SK-N-SH (cell line): ENCODE measurements around the gene ZFYVE27. TPM values are rescaled to one million over a fixed set of nuclear protein-coding genes. Genes with fewer than 3 reads are reported as not detected.

ENCODE experiments used
- CTCF ChIA-PET: fragments of 300-600, 350-600 bp; formaldehyde crosslinking; extraction: SDS; loops from one replicate; lab custom pipeline; 2021; lab: Yijun Ruan, JAX
- POLR2A ChIA-PET: fragments of 350-600 bp; sonication (Branson Sonifier 250); formaldehyde crosslinking; extraction: SDS; loops from one replicate; lab custom pipeline; 2020; ENCODE audit warnings: antibody characterized with exemption, inconsistent platforms; lab: Yijun Ruan, JAX
- DNase-seq: peaks from one replicate; pipeline ENCODE4 v3.0.0; 2012
- H2AFZ ChIP-seq: fragments of 200-600 bp; sonication (generic); 2 replicates; pipeline ENCODE4 v1.8.1; 2016; ENCODE audit warnings: antibody characterized with exemption, mild to moderate bottlenecking, low read depth
- H3F3A ChIP-seq: fragments of 200-600 bp; sonication (generic); replicated peaks from 2 replicates; pipeline ENCODE3; 2016; ENCODE audit warnings: antibody characterized with exemption, mild to moderate bottlenecking; ENCODE audit not compliant: insufficient read depth
- H3K27ac ChIP-seq, 2 experiments: fragments of 200-500 bp in 1 of 2; fragments of 200-600 bp in 1 of 2; sonication (Bioruptor generic) in 1 of 2; sonication (generic), shearing (Covaris generic) in 1 of 2; 2 replicates each; pipeline versions ENCODE4 v1.5.1 to v1.6.1; 2014 to 2016; ENCODE audit warnings: low read depth in 2 of 2, inconsistent platforms in 1 of 2, low read length in 1 of 2, mild to moderate bottlenecking in 1 of 2, mixed read lengths in 1 of 2
- H3K27me3 ChIP-seq: fragments of 200-600 bp; sonication (generic), shearing (Covaris generic); 2 replicates; pipeline ENCODE4 v1.6.1; 2016; ENCODE audit warnings: mixed run types; ENCODE audit not compliant: insufficient read depth
- H3K36me3 ChIP-seq, 2 experiments: fragments of 200-500 bp in 1 of 2; fragments of 200-600 bp in 1 of 2; sonication (Bioruptor generic) in 1 of 2; sonication (generic) in 1 of 2; replicated peaks in 1 of 2; 2 replicates each; pipeline versions ENCODE3 to v1.5.1; 2014 to 2016; ENCODE audit warnings: low read length in 1 of 2, mild to moderate bottlenecking in 1 of 2; ENCODE audit not compliant: insufficient read depth in 2 of 2, control insufficient read depth in 1 of 2
- H3K4me1 ChIP-seq, 2 experiments: fragments of 200-500 bp in 1 of 2; fragments of 200-600 bp in 1 of 2; sonication (Bioruptor generic) in 1 of 2; sonication (generic), shearing (Covaris generic) in 1 of 2; 2 replicates each; pipeline versions ENCODE4 v1.5.1 to v1.6.1; 2014 to 2016; ENCODE audit warnings: low read depth in 1 of 2, low read length in 1 of 2, mixed run types in 1 of 2; ENCODE audit not compliant: insufficient read depth in 2 of 2, control insufficient read depth in 1 of 2
- H3K4me2 ChIP-seq: fragments of 200-600 bp; sonication (generic), shearing (Covaris generic); 2 replicates; pipeline ENCODE4 v1.6.1; 2017; ENCODE audit warnings: mixed run types
- H3K4me3 ChIP-seq, 2 experiments: fragments of 200-500 bp in 1 of 2; fragments of 200-600 bp in 1 of 2; sonication (Bioruptor generic) in 1 of 2; sonication (generic), shearing (Covaris generic) in 1 of 2; 2 replicates each; pipeline versions ENCODE4 v1.5.1 to v1.8.1; 2014 to 2016; ENCODE audit warnings: low read depth in 2 of 2, inconsistent platforms in 1 of 2, low read length in 1 of 2, mild to moderate bottlenecking in 1 of 2, mixed read lengths in 1 of 2, moderate library complexity in 1 of 2
- H3K79me2 ChIP-seq: fragments of 200-600 bp; sonication (generic); 2 replicates; pipeline ENCODE4 v1.8.1; 2017; ENCODE audit warnings: mild to moderate bottlenecking; ENCODE audit not compliant: insufficient read depth
- H3K9ac ChIP-seq: fragments of 200-600 bp; sonication (generic); 2 replicates; pipeline ENCODE4 v1.6.1; 2017; ENCODE audit warnings: mixed run types
- H3K9me2 ChIP-seq: fragments of 200-600 bp; sonication (generic); 2 replicates; pipeline ENCODE4 v1.6.1; 2017; ENCODE audit warnings: mixed run types
- H3K9me3 ChIP-seq: fragments of 200-600 bp; sonication (generic); 2 replicates; pipeline ENCODE4 v1.6.1; 2017; ENCODE audit warnings: mixed run types, mild to moderate bottlenecking, moderate library complexity
- H4K20me1 ChIP-seq: fragments of 200-600 bp; sonication (generic); 2 replicates; pipeline ENCODE4 v1.6.1; 2017; ENCODE audit warnings: mild to moderate bottlenecking, mixed run types; ENCODE audit not compliant: insufficient read depth
- CTCF ChIP-seq: fragments of 200-600 bp; sonication (generic); IDR thresholded peaks from 2 replicates; pipeline ENCODE4 v1.6.1; 2017; ENCODE audit warnings: antibody characterized with exemption, mild to moderate bottlenecking, moderate library complexity
- GATA2 ChIP-seq: sonication (generic); formaldehyde crosslinking; IDR thresholded peaks from 2 replicates; pipeline ENCODE4 v1.5.0; 2020; ENCODE audit warnings: mild to moderate bottlenecking, missing genetic modification reagents
- IRF3 ChIP-seq: fragments of 150-350 bp; IDR thresholded peaks from 2 replicates; pipeline ENCODE4 v1.6.1; 2016; ENCODE audit warnings: mild to moderate bottlenecking, low read depth, low read length
- MEF2A ChIP-seq: IDR thresholded peaks from 2 replicates; pipeline ENCODE4 v1.4.0; 2012; ENCODE audit warnings: low read depth, borderline replicate concordance
- MXI1 ChIP-seq: IDR thresholded peaks from 2 replicates; pipeline ENCODE4 v1.6.1; 2012; ENCODE audit warnings: mild to moderate bottlenecking, low read depth, low read length, improper control_type of control experiment
- POLR2AphosphoS5 ChIP-seq: IDR thresholded peaks from 2 replicates; pipeline ENCODE4 v1.6.1; 2012; ENCODE audit warnings: low read depth, low read length
- RAD21 ChIP-seq: IDR thresholded peaks from 2 replicates; pipeline ENCODE4 v1.6.1; 2012; ENCODE audit warnings: mild to moderate bottlenecking, low read length
- RFX5 ChIP-seq: IDR thresholded peaks from 2 replicates; pipeline ENCODE4 v1.6.1; 2012; ENCODE audit warnings: mild to moderate bottlenecking, improper control_type of control experiment, low read length
- SMC3 ChIP-seq: IDR thresholded peaks from 2 replicates; pipeline ENCODE4 v1.6.1; 2012; ENCODE audit warnings: low read depth, low read length, improper control_type of control experiment
- TCF12 ChIP-seq: IDR thresholded peaks from 2 replicates; pipeline ENCODE4 v1.4.0; 2012
- TEAD4 ChIP-seq: IDR thresholded peaks from 2 replicates; pipeline ENCODE4 v1.4.0; 2012; ENCODE audit warnings: mild to moderate bottlenecking, borderline replicate concordance; ENCODE audit not compliant: insufficient read depth
- YY1 ChIP-seq: IDR thresholded peaks from 2 replicates; pipeline ENCODE4 v1.4.0; 2012; ENCODE audit warnings: low read depth, mild to moderate bottlenecking
- WGBS: methylation state at CpG from one replicate; pipeline ENCODE4 v1.1.6; 2017; ENCODE audit warnings: low lambda C conversion rate; 5-methylcytosine and 5-hydroxymethylcytosine counted together
- polyA plus RNA-seq, 3 experiments: library from polyadenylated mRNA; depleted of rRNA; stranded (reverse); fragments of >200 nt; gene quantifications; 2 replicates each; pipeline ENCODE4 v1.2.3, GENCODE V29; 2012

ZFYVE27 gene
- polyA plus RNA-seq, 1 of the 3 experiments (the other 2 are of a cell fraction) = 30.5 TPM

- TF ChIP-seq TEAD4 (no peak), POLR2AphosphoS5 (no peak), MEF2A (no peak)
- no peak overlapping the region for H3K4me2 ChIP-seq
- H3K79me2 ChIP-seq = no peaks in the 10 kb centered on the region
- H3K27ac ChIP-seq = no peak overlapping the region
- H3K4me1 ChIP-seq = no peaks in the 10 kb centered on the region
- no peak overlapping the region for H2AFZ ChIP-seq
- POLR2A ChIA-PET = no interaction called here
- no peaks in the 10 kb centered on the region for H4K20me1 ChIP-seq
- H3F3A ChIP-seq = peaks cover 3% of the 10 kb centered on the region
- H3K27me3 ChIP-seq = no peaks in the 10 kb centered on the region
- H3K36me3 ChIP-seq = no peaks in the 10 kb centered on the region
- no peaks in the 10 kb centered on the region for H3K9me2 ChIP-seq
- no peaks in the 10 kb centered on the region for H3K9me3 ChIP-seq
- DNase-seq = no peak
- CTCF ChIA-PET = interaction anchor here (1.2 to 15.2 kb wide), 2 partner anchors 16 to 157 kb away, joined by 3 to 687 read pairs; partner anchors contain the start of gene MARVELD1
- WGBS = 94% methylated on average over 5 of the region's 5 CpGs
- H3K4me3 ChIP-seq = no peak overlapping the region
- no peak overlapping the region for H3K9ac ChIP-seq
Observed at GRCh38 chr10:97729014-97729413, 7.9 kb upstream of the ZFYVE27 start.

GRCh38 chr10:97731346-97732051 is 5.4 kb upstream of the ZFYVE27 start:
- H2AFZ ChIP-seq = peak overlapping the region; percentile 71
- H3K4me3 ChIP-seq = peak overlapping the region in 1 of 2 experiments; percentile 10; a peak in 1 of 4 replicates
- DNase-seq = peak; percentile 70
- no peak overlapping the region for H3K9ac ChIP-seq
- H3K27ac ChIP-seq = no peak overlapping the region
- no peaks in the 10 kb centered on the region for H3K36me3 ChIP-seq
- ChIA-PET CTCF (interaction anchor here (0.6 to 15.2 kb wide), 18 partner anchors 13 to 351 kb away, joined by 3 to 687 read pairs (median 6); partner anchors contain the start of genes ANKRD2, AVPI1 and MARVELD1), POLR2A (no interaction called here)
- H3K9me2 ChIP-seq = no peaks in the 10 kb centered on the region
- H3F3A ChIP-seq = no peaks in the 10 kb centered on the region
- H3K4me1 ChIP-seq = peaks cover 0 to under 1% of the 10 kb centered on the region in 2 experiments; a peak in 1 of 4 replicates
- H3K27me3 ChIP-seq = no peaks in the 10 kb centered on the region
- no peak for TF ChIP-seq IRF3
- TF ChIP-seq YY1 = no peak
- TF ChIP-seq RAD21 = peak; percentile 99
- no peak for TF ChIP-seq GATA2
- TF ChIP-seq RFX5 = no peak
- peak; percentile 34; the same call in 1 of the 2 replicates for TF ChIP-seq MXI1
- peak; percentile 99 for TF ChIP-seq SMC3
- peak; percentile 88 for TF ChIP-seq CTCF
- TF ChIP-seq TCF12 = no peak
- H3K4me2 ChIP-seq = no peak overlapping the region
- H4K20me1 ChIP-seq = no peaks in the 10 kb centered on the region
- H3K79me2 ChIP-seq = no peaks in the 10 kb centered on the region
- H3K9me3 ChIP-seq = no peaks in the 10 kb centered on the region
- whole genome bisulfite sequencing = 72% methylated on average over 9 of the region's 9 CpGs
